Testis (tissue), 3 donors: ENCODE measurements around the gene SLC9A3. TPM values are rescaled to one million over a fixed set of nuclear protein-coding genes. Genes with fewer than 3 reads are reported as not detected.

Experiments
- DNase-seq: peaks from one replicate; pipeline ENCODE4 v3.0.0-alpha.2; 2019
- H3K27ac ChIP-seq, 2 donors: fragments of 200-600 bp; sonication (generic); one replicate each; pipeline ENCODE4 v1.5.1; 2019
- H3K27me3 ChIP-seq: fragments of 200-600 bp; sonication (generic); one replicate; pipeline ENCODE4 v1.5.1; 2019
- H3K36me3 ChIP-seq: fragments of 200-600 bp; sonication (generic); one replicate; pipeline ENCODE4 v1.5.1; 2017; ENCODE audit warnings: low read depth; ENCODE audit errors: missing control alignments
- H3K4me1 ChIP-seq: fragments of 200-600 bp; sonication (generic); one replicate; pipeline ENCODE4 v1.5.1; 2019
- H3K4me3 ChIP-seq, 2 donors: fragments of 200-600 bp; sonication (generic); one replicate each; pipeline ENCODE4 v1.5.1; 2017 to 2019
- H3K9me3 ChIP-seq: fragments of 200-600 bp; sonication (generic); one replicate; pipeline ENCODE4 v1.5.1; 2017
- POLR2A ChIP-seq: fragments of 450-650 bp; IDR thresholded peaks from one replicate; pipeline ENCODE4 v1.6.1; 2017; ENCODE audit warnings: antibody characterized with exemption, mild to moderate bottlenecking, moderate library complexity
- WGBS, 2 donors: methylation state at CpG; one replicate each; pipeline ENCODE4 v1.1.5; 2018; 5-methylcytosine and 5-hydroxymethylcytosine counted together
- intact Hi-C: fragments of 100-400 bp; cut with DNase I; formaldehyde crosslinking; loops from one replicate; pipeline ENCODE4 v1.15.1; 2023; ENCODE audit warnings: low total_unique reads
- polyA plus RNA-seq: library from polyadenylated mRNA; stranded (reverse); fragments of 350-450 nt; fragmentation: Illumina TruSeq; extraction: RNeasy Lipid Tissue Mini Kit (QIAGEN cat#74804); gene quantifications from one replicate; pipeline ENCODE4 v1.2.3, GENCODE V29; 2014; ENCODE audit warnings: low read depth, low replicate concordance; ENCODE audit not compliant: insufficient read depth
- total RNA-seq, 2 donors: library from RNA; depleted of rRNA; stranded (reverse); fragments of >200 nt; gene quantifications; one replicate each; pipeline ENCODE4 v1.2.3, GENCODE V29; 2016
- TF ChIP-seq, protein P1 (sequence below), 3 experiments: fragments of 450-650 bp in 2 of 3; fragments of 200-600 bp in 1 of 3; sonication (generic) in 1 of 3; IDR thresholded peaks; one replicate each; pipeline ENCODE4 v1.5.1; 2016 to 2019; ENCODE audit warnings: antibody characterized with exemption in 3 of 3, mild to moderate bottlenecking in 2 of 3, moderate library complexity in 1 of 3

The SLC9A3 gene
- total and polyA plus RNA-seq, 3 donors from 2014 or later = 2.3 to 3.8 (median 2.6) TPM

DNA sequence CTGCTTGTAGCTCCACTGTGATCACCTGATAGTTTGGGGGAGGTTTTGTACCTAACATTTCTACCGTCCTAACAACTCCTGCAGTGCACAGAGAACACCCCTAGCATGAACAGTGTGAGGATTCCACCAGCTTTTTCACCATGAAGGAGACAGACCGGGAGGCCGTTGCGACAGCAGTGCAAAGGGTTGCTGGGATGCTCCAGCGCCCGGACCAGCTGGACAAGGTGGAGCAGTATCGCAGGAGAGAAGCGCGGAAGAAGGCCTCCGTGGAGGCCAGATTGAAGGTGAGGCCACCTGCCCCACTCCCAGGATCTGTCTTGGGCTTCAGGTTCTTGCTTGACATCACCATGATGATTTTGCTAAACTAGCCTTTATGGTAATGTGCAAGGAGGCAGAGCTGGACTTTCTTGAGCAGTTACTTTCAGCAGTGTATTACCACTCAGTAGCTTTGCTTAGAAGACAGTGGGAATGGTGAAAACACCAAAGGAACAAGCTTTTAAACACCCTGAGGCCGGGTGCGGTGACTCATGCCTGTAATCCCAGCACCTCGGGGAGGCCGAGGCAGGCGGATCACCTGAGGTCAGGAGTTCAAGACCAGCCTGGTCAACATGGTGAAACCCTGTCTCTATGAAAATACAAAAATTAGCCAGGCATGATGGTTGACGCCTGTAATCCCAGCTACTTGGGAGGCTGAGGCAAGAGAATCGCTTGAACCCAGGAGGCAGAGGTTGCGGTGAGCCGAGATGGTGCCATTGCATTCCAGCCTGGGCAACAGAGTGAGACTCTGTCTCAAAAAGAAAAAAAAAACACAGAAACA is 78.0 kb downstream of the SLC9A3 start:
- no peaks in the 10 kb centered on the region for H3K36me3 ChIP-seq

DNA sequence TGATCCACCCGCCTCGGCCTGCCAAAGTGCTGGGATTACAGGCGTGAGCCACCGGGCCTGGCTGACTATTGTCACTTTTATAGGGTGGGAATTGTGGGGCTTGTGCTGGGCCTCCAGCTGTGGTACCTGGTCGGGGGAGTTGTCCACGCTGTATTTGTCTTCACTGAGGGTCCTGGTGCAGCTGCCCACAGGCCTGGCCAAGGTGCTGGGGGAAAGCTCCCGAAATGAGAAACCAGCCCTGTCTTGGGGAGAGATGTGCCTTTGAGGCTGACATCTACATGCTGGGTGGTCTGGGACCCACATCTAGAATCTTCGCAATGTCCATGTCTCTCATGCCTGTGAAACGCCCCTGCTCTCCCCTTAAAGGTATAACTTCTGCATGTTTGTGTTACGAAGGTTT is 78.7 kb downstream of the SLC9A3 start:
- intact Hi-C loops = no loop called here
- TF ChIP-seq, protein P1, sequence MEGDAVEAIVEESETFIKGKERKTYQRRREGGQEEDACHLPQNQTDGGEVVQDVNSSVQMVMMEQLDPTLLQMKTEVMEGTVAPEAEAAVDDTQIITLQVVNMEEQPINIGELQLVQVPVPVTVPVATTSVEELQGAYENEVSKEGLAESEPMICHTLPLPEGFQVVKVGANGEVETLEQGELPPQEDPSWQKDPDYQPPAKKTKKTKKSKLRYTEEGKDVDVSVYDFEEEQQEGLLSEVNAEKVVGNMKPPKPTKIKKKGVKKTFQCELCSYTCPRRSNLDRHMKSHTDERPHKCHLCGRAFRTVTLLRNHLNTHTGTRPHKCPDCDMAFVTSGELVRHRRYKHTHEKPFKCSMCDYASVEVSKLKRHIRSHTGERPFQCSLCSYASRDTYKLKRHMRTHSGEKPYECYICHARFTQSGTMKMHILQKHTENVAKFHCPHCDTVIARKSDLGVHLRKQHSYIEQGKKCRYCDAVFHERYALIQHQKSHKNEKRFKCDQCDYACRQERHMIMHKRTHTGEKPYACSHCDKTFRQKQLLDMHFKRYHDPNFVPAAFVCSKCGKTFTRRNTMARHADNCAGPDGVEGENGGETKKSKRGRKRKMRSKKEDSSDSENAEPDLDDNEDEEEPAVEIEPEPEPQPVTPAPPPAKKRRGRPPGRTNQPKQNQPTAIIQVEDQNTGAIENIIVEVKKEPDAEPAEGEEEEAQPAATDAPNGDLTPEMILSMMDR (IDR thresholded peaks at IDR 0.05) = no peak
- no peak for TF ChIP-seq POLR2A
- Histone ChIP-seq H3K27ac (no peak overlapping the region), H3K4me1 (peaks cover 28% of the 10 kb centered on the region), H3K4me3 (no peak overlapping the region), H3K27me3 (no peaks in the 10 kb centered on the region), H3K9me3 (no peaks in the 10 kb centered on the region), H3K36me3 (no peaks in the 10 kb centered on the region)
- no peak for DNase-seq
- WGBS, 2 donors = 92 to 94% methylated on average over 10 of the region's 10 CpGs

More for the DNA sequence above, 78.0 kb downstream of the SLC9A3 start:
- Histone ChIP-seq H3K27me3 (no peaks in the 10 kb centered on the region), H3K4me1 (peaks cover 27% of the 10 kb centered on the region), H3K9me3 (no peaks in the 10 kb centered on the region), H3K4me3 (no peak overlapping the region), H3K27ac (no peak overlapping the region)
- 86 to 88% methylated on average over 13 to 19 of the region's 19 CpGs for WGBS, 2 donors
- no peak for TF ChIP-seq POLR2A
- TF ChIP-seq, protein P1 (IDR thresholded peaks at IDR 0.05) = no peak
- DNase-seq = peak; percentile 8
- intact Hi-C loops = no loop called here

DNA sequence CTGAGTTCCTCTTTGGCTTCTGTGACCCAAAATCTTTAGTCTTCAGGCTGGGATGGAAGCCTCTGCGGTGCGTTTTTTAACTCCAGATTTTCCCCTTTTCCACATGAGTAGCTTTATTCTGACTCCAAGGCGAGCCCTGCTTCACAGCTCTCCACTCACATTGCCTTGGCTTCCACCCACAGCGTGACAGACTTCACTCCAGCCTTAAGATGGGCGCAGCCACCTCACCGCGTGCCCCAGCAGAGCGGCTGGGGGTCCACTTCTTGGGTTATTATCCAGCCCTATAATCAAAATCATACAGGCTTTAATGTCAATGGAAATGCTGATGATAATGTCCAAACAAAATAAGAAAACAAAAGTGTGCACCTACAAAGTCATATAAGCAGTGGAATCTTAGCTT is 80.0 kb downstream of the SLC9A3 start:
- no peak for DNase-seq
- intact Hi-C loops = no loop called here

DNA sequence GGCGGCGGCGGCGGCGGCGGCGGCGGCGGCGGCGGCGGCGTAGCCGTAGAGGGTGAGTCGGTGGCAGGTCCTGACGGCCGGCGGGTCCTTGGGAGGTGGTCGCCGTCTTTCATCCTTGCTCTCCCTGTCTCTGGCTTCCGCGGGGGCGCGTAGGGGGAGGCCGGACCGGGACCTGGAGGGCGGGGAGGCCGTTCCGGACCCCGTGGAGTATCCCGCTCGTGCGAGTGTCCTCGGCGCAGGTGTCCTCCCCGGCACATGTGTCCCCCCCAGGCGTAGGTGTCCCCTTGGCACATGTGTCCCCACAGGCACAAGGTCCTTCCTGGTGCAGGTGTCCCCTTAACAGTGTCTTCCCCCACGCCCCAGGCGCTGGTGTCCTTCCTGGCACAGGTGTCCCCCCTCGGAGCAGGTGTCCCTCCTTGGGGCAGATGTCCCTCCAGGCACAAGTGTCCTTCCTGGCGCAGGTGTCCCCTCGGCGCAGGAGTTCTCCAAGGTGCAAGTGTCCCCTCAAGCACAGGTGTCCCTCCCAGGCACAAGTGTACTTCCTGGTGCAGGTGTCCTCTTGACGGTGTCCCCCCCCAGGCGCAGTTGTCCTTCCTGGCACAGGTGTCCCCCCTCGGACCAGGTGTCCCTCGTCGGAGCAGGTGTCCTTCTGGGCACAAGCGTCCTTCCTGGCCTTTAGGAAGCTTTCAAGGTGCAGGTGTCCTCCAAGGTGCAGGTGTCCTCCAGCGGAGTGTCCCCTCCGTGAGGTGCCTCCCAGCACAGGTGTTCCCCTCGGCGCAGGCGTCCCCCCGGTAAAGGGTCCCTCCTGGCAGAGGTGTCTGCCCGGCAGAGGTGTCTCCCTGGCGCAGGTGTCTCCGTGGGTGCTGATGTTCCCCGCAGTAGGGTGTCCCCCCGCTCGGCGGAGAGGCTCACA is 80.8 kb downstream of the SLC9A3 start:
- 17 to 40% methylated on average over 3 to 37 of the region's 62 CpGs for WGBS, 2 donors
- no peak for TF ChIP-seq POLR2A
- TF ChIP-seq, protein P1 (IDR thresholded peaks at IDR 0.05) = no peak
- intact Hi-C loops = no loop called here
- no peaks in the 10 kb centered on the region for H3K27me3 ChIP-seq
- no peaks in the 10 kb centered on the region for H3K36me3 ChIP-seq
- no peaks in the 10 kb centered on the region for H3K9me3 ChIP-seq
- peak overlapping the region; percentile 13 to 70 for H3K27ac ChIP-seq
- peaks cover 28% of the 10 kb centered on the region for H3K4me1 ChIP-seq
- H3K4me3 ChIP-seq = peak overlapping the region; percentile 82 to 96
- no peak for DNase-seq

More for the DNA sequence above, 80.0 kb downstream of the SLC9A3 start:
- no peak for TF ChIP-seq POLR2A
- TF ChIP-seq, protein P1 (IDR thresholded peaks at IDR 0.05) = no peak
- WGBS, 2 donors = 59 to 69% methylated on average over 8 of the region's 8 CpGs
- Histone ChIP-seq H3K27me3 (no peaks in the 10 kb centered on the region), H3K27ac (no peak overlapping the region), H3K9me3 (no peaks in the 10 kb centered on the region), H3K4me3 (peak overlapping the region in 1 of 2 donors; percentile 82), H3K4me1 (peaks cover 30% of the 10 kb centered on the region), H3K36me3 (no peaks in the 10 kb centered on the region)
